ENCODE results near the gene CCDC185. TPM values are rescaled to one million over a fixed set of nuclear protein-coding genes. Genes with fewer than 3 reads are reported as not detected.

The CCDC185 gene
- total RNA-seq (2013; cell fraction: nucleolus; rRNA removed) = not detected in 2 replicates
- total RNA-seq (2014; rRNA removed) (not detected in 2 replicates), total RNA-seq (2014; rRNA removed; fragmentation: Illumina TruSeq; extraction: Trizol) (not detected in 2 replicates), total RNA-seq (2021) (not detected in 2 replicates), polyA plus RNA-seq (2011; rRNA removed) (not detected in 2 replicates), polyA plus RNA-seq (2014; fragmentation: Illumina TruSeq; extraction: Trizol) (not detected in 2 replicates), polyA plus RNA-seq (2014; fragmentation: Nextera tagmentation; extraction: Ambion mirVana) (not detected), polyA plus RNA-seq (2014; rRNA removed) (not detected in 2 replicates), polyA plus RNA-seq (2016; fragmentation: Nextera tagmentation; extraction: Ambion mirVana) (not detected), polyA minus RNA-seq (2011; rRNA and poly(A)+ RNA removed) (not detected in 2 replicates), Bru-seq, nascent RNA (not detected), BruChase-seq, experiment 1, labeled RNA remaining after a 6-hour chase (not detected), BruChase-seq, experiment 2, labeled RNA remaining after a 2-hour chase (not detected)
- not detected for polyA plus RNA-seq (2011; ENCODE audit: low read depth)
- not detected in 2 replicates for polyA plus RNA-seq (2011; cell fraction: cytosol; rRNA removed)
- polyA plus RNA-seq (2011; cell fraction: nucleus; rRNA removed) = not detected in 2 replicates
- not detected in 2 replicates for polyA plus RNA-seq (2012)
- polyA minus RNA-seq (2011; cell fraction: cytosol; rRNA and poly(A)+ RNA removed) = not detected in 2 replicates
- polyA minus RNA-seq (2011; cell fraction: nucleus; rRNA and poly(A)+ RNA removed) = not detected in 2 replicates
- long read RNA-seq, experiment 1 = 0 reads
- long read RNA-seq, experiment 2 = 0 reads

- ChIA-PET SMC1A (ENCODE audit: uncharacterized antibody, unreplicated experiment) (no interaction called here), RAD21 (ENCODE audit: unreplicated experiment) (no interaction called here), POLR2A (no interaction called here), CTCF (no interaction called here)
- Histone ChIP-seq H3K79me2 (ENCODE audit: control insufficient read depth, insufficient read depth, low read length) (no peaks in the 10 kb centered on the region), H3K27ac (ENCODE audit: control insufficient read depth, insufficient read depth) (no peak within 1 kb of the TSS), H3K9me3 (replicated peaks; ENCODE audit: control insufficient read depth, insufficient read depth, low read length) (no peaks in the 10 kb centered on the region; the same call in 2 of the 3 replicates), H3K4me3 (no peak within 1 kb of the TSS), H3K9ac (ENCODE audit: control insufficient read depth, insufficient read depth, low read length) (no peak within 1 kb of the TSS), H3K4me1 (ENCODE audit: control insufficient read depth, insufficient read depth, low read length) (no peaks in the 10 kb centered on the region), H3K27me3 (replicated peaks in 1 of 2; ENCODE audit: control insufficient read depth in 2 of 2, insufficient read depth in 2 of 2, low read length in 1 of 2) (peaks cover 0 to 2% of the 10 kb centered on the region in 2 experiments; a peak in 1 of 4 replicates), H3K36me3 (ENCODE audit: control insufficient read depth in 2 of 2, insufficient read depth in 2 of 2, low read length in 1 of 2) (no peaks in the 10 kb centered on the region), H3K4me2 (ENCODE audit: control insufficient read depth, insufficient read depth) (no peak within 1 kb of the TSS), H2AFZ (ENCODE audit: control insufficient read depth, low read depth, low read length) (no peak within 1 kb of the TSS), H4K20me1 (ENCODE audit: control insufficient read depth, insufficient read depth) (no peaks in the 10 kb centered on the region)
- in situ Hi-C loops (cut with MboI) = no loop called here
- intact Hi-C loops (cut with micrococcal nuclease; ENCODE audit: unreplicated experiment) = no loop called here
- 54% methylated on average over 52 of the region's 73 CpGs for WGBS (ENCODE audit: insufficient coverage, insufficient replicate concordance, low lambda C conversion rate, missing lambda C conversion rate)
- no peak for FAIRE-seq
- BruUV-seq (replicated peaks) = no TSS peak
- no peak for ATAC-seq
- TF ChIP-seq NBN (IDR thresholded peaks at IDR 0.05) = no peak
- no peak for TF ChIP-seq POLR2A (IDR thresholded peaks at IDR 0.05; ENCODE audit: low read depth, low read length)
- no peak for TF ChIP-seq TCF12 (IDR thresholded peaks at IDR 0.05; ENCODE audit: low read depth, low read length)
- TF ChIP-seq ZNF592 (IDR thresholded peaks at IDR 0.05) = no peak
- no peak for TF ChIP-seq HCFC1 (IDR thresholded peaks at IDR 0.05; ENCODE audit: low read length)
- no peak for TF ChIP-seq PAX5 (IDR thresholded peaks at IDR 0.05; ENCODE audit: borderline replicate concordance, low read depth, low read length)
- no peak for TF ChIP-seq IRF5 (IDR thresholded peaks at IDR 0.05; ENCODE audit: borderline replicate concordance)
- no peak for TF ChIP-seq HDAC2 (IDR thresholded peaks at IDR 0.05)
- no peak for TF ChIP-seq MLLT1 (IDR thresholded peaks at IDR 0.05)
- TF ChIP-seq ETV6 (conservative IDR thresholded peaks at IDR 0.05 in 1 of 2, IDR thresholded peaks at IDR 0.05 in 1 of 2; ENCODE audit: borderline replicate concordance in 1 of 2, low read depth in 1 of 2) = no peak
- no peak for TF ChIP-seq IKZF2 (IDR thresholded peaks at IDR 0.05)
- no peak for TF ChIP-seq JUND (IDR thresholded peaks at IDR 0.05; ENCODE audit: low read depth, low read length)
- no peak for TF ChIP-seq EED (IDR thresholded peaks at IDR 0.05; ENCODE audit: low read depth)
- TF ChIP-seq MTA2 (IDR thresholded peaks at IDR 0.05; ENCODE audit: low read depth) = no peak
- no peak for TF ChIP-seq POLR2AphosphoS5 (IDR thresholded peaks at IDR 0.05; ENCODE audit: low read length)
- no peak for DNase-seq (ENCODE audit: low read depth, low spot score)
Measured at GRCh38 chr1:223393275-223394214, at the start of gene CCDC185. CCDC185 (plus strand) TSS chr1:223393415; CDS start chr1:223393476, 61 bp downstream.
